GM12865 (cell line): ENCODE results near the gene IQCE.

Experiments
- DNase-seq: peaks from one replicate; pipeline ENCODE4 v3.0.0; 2010; ENCODE audit warnings: low read depth
- H3K4me3 ChIP-seq: 2 replicates; pipeline ENCODE4 v1.5.1; 2011; ENCODE audit warnings: mild to moderate bottlenecking, low read depth, low read length, control low read depth
- TF ChIP-seq, protein P1 (sequence below): IDR thresholded peaks from 2 replicates; pipeline ENCODE4 v1.5.1; 2011; ENCODE audit warnings: low read length, control low read depth, low read depth, inconsistent platforms; ENCODE audit not compliant: insufficient read depth; ENCODE audit errors: missing control alignments

Gene IQCE, protein sequence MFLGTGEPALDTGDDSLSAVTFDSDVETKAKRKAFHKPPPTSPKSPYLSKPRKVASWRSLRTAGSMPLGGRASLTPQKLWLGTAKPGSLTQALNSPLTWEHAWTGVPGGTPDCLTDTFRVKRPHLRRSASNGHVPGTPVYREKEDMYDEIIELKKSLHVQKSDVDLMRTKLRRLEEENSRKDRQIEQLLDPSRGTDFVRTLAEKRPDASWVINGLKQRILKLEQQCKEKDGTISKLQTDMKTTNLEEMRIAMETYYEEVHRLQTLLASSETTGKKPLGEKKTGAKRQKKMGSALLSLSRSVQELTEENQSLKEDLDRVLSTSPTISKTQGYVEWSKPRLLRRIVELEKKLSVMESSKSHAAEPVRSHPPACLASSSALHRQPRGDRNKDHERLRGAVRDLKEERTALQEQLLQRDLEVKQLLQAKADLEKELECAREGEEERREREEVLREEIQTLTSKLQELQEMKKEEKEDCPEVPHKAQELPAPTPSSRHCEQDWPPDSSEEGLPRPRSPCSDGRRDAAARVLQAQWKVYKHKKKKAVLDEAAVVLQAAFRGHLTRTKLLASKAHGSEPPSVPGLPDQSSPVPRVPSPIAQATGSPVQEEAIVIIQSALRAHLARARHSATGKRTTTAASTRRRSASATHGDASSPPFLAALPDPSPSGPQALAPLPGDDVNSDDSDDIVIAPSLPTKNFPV

DNA sequence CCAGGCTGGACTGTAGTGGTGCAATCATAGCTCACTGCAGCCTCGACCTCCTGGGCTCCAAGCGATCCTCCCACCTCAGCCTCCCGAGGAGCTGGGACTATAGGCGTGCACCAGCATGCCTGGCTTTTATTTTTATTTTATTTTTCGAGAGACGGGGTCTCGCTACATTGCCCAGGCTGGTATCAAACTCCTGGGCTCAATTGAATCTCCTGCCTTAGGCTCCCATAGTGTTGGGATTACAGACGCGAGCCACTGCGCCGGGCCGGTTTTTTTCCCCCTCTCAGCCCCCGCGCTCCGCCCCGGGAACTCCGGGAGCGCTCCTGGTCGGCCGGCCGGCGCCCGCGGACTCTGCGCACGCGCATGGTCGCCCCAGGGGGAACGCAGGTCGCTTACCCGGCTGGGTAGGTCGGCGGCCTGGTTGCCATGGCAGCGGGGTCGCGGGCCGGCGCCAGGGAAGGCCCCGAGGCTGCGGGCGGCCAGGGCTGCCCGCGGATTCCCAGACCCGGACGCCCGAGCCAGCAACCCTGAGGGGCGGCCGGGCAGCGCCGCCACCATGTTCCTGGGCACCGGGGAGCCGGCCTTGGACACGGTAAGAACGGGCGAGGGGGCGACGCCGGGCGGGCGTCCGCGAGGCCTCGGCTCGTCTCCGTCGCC, at the start of gene IQCE:
TSS of gene IQCE (plus strand) at position 351 of the 654 bp plus-strand sequence. CDS start at position 554, 203 bp downstream.
- peak; percentile 95 for DNase-seq
- peak within 1 kb of the TSS; percentile 86 for H3K4me3 ChIP-seq
- TF ChIP-seq, protein P1, sequence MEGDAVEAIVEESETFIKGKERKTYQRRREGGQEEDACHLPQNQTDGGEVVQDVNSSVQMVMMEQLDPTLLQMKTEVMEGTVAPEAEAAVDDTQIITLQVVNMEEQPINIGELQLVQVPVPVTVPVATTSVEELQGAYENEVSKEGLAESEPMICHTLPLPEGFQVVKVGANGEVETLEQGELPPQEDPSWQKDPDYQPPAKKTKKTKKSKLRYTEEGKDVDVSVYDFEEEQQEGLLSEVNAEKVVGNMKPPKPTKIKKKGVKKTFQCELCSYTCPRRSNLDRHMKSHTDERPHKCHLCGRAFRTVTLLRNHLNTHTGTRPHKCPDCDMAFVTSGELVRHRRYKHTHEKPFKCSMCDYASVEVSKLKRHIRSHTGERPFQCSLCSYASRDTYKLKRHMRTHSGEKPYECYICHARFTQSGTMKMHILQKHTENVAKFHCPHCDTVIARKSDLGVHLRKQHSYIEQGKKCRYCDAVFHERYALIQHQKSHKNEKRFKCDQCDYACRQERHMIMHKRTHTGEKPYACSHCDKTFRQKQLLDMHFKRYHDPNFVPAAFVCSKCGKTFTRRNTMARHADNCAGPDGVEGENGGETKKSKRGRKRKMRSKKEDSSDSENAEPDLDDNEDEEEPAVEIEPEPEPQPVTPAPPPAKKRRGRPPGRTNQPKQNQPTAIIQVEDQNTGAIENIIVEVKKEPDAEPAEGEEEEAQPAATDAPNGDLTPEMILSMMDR: no peak

DNA sequence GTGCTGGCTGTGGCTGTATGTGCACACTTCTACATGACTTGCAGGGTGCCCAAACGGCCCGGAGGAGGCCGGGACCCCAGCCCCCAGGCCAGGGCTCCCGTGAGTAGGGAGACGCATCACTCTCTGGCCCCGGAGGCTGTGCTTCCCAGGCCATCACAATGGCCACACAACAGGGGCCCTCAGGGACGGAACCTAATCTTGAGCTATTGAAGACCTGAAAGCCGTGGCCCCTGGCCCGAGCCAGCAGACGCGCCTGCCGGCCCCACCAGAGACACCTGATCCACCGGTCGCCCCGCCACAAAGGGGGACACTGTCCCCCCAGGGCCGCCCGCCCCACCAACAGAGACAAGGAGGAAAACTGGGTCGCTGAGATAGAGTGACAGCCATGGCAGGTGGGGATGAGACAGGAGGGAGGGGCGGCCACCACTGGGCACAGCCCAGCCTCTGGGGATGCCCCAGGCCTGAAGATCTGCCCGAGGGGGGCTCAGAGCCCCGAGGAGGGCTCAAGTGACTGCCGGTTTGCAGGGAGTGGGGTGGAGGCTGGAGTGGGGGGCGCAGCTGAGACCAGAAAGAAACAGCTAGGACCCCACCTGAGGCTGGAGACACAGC, 49.4 kb upstream of the IQCE start:
- TF ChIP-seq, protein P1: no peak
- DNase-seq: no peak
- H3K4me3 ChIP-seq: no peak overlapping the region

DNA sequence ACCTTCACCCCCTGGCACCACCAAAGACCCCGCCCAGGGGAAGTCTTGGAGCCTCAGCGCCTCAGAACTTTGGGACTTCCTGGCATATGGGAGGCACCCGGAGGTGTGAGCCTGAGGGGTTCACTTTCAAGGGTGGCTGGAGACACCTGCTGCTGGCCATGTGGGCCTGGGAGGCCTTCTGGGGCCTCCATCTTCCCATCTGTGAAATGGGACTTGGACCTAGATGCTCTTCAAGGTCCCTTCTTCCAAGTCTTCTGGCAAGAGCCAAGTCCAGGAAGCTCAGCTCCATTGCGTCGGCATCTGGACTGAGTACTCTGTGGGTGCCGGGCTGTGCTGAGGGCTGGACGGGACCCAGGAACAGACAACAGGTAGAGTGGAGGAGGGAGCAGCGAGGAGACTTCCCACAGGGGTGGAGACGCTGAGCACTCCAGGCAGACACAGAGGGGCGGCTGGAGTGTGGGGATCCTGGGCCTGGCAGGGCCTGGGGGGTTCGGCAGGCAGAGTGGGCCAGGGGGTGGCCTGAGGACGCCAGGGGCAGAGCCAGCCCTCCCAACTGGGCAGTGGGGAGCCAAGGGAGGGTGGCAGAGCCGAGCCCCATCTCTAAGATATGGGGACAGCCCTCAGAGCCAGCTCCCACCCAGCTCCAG, 48.5 kb upstream of the IQCE start:
- no peak for DNase-seq
- H3K4me3 ChIP-seq: no peak overlapping the region

DNA sequence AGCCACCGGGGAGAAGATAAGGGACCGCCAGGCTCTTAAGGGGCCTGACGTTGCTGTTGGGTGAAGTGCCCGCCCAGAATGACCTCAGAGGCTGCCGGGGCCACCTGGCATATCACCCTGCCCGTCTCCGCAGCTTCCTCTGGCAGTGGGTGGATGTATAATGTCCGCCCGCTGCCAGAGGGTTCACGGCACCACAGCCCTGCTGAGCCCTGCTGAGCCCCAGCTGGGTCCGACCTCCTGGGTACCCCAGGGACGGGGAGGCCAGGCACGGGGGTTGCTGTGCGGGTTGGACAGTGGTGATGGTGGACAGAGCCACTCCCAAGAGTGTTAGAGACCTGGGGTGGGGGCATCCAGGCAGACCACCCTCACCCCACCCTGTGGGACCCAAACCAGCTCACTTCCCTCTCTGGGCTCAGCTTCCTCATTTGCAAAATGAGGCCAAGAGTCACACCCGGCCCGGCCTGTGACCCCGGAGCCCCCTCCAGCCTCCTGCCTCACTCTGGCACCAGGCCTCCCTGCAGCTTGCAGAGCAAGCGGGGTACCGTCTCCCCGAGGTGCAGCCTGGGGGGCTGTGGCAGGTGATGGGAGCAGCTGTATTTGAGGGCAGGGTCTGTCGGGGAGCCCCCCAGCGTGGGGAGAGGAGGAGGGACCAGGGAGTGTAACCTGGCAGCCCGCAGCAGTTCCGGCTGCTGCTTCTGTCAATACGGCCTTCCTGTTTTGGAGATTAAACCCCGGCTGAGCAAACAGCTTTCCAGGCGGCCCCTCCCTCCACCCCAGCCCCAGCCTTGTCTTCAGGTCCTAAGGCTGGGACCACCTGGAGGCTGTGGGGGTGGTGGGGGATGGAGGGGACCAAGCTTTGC, 47.6 kb upstream of the IQCE start:
- peak; percentile 48 for DNase-seq
- H3K4me3 ChIP-seq: peak overlapping the region; percentile 3; the same call in 1 of the 2 replicates

More for the DNA sequence above, 48.5 kb upstream of the IQCE start:
- TF ChIP-seq, protein P1: no peak

DNA sequence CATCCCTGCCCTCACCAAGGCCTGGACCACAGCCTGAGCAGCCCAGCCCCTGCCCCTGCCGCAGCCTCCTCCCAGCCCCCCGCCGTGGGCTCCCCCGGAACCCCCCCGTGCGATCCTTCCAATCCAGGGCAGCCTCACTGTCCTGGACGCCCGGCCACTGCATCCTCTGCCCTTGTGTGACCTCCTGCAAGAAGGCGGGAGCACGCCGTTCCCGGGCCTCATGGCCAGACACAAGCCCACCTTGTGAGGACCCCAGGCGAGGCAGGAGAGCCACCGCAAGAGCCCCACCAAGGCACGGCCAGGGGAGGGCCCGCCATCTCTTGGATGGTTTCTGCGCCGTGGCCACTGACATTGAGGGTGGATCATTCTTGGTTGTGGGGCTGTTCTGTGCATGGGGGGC, 47.0 kb upstream of the IQCE start:
- DNase-seq: no peak
- TF ChIP-seq, protein P1: no peak
- no peak overlapping the region; the same call in 1 of the 2 replicates for H3K4me3 ChIP-seq

More for the DNA sequence above, 47.6 kb upstream of the IQCE start:
- TF ChIP-seq, protein P1: no peak

DNA sequence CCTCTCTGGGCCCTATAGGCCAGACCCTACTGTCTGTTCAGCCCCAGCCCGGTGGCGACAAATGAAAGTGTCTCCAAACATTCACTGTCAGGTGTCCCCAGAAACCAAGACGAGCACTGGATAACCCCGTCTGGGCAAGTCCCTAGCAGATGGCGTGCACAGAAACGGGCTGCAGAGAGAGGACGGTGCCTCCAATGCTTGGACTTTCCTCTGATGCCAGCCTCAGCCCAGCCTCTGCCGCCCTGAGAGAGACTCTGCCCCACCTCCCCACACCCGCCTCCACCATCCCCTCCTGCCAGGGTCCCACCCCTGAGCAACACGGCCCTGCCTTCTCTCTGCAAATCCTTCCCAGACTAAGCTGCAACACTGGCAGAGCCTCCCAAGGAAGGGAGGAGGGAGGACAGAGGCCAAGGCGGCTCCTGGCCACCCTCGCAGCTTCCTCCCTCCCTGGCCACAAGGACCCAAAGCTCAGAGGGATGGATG, 46.6 kb upstream of the IQCE start:
- peak; percentile 58 for DNase-seq
- TF ChIP-seq, protein P1: no peak
- no peak overlapping the region for H3K4me3 ChIP-seq
